Measurements from ENCODE around the gene TPGS2. TPM values are rescaled to one million over a fixed set of nuclear protein-coding genes. Genes with fewer than 3 reads are reported as not detected.
A peak's percentile ranks its signal among the peaks of the same experiment; 100 is the strongest.
"Not testable (repeated sequence)": the region's sequence is repeated elsewhere in the genome, so short reads cannot be mapped to it uniquely, and the experiment has no call there.

TPGS2 gene
- polyA plus RNA-seq, 3 donors: 102 to 137 (median 116) TPM

DNA sequence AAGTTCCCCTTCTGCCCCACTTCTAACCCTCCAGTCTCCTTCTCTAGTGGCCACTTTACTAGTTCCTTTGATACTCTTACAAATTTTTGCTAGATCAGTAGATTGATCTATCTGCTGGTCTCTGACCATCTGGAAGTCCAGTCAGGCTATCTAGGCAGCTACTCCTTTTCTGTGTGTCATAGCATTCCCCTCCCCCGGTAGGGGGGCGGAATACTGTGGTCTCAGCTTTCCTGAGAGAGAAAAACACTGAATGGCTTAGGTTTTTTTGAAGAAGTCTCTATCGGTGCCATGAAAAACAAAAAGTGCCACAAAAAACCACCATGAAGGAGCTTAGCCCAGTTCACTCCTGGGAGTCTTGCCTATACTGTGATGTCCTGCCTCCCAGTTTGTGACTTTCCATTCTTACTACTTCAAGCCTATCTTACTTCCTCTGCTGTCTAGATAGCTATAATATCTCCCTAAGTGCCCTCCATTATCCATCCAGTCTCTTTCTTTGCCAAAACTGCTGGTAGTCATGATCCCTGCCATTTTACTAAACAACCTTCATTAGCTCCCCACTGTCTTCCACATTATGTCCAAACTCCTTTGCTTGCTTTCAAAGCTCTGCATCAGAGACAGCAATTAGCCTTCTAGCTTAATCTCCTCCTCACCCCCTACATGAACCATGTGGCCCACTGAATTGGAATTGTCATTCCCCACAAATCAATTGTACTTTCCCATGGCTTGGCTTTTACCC, 29.9 kb downstream of the TPGS2 start:
- DNase-seq (ENCODE audit: extremely low read depth in 1 of 11, low read depth in 9 of 11, low spot score in 4 of 11): no peak

DNA sequence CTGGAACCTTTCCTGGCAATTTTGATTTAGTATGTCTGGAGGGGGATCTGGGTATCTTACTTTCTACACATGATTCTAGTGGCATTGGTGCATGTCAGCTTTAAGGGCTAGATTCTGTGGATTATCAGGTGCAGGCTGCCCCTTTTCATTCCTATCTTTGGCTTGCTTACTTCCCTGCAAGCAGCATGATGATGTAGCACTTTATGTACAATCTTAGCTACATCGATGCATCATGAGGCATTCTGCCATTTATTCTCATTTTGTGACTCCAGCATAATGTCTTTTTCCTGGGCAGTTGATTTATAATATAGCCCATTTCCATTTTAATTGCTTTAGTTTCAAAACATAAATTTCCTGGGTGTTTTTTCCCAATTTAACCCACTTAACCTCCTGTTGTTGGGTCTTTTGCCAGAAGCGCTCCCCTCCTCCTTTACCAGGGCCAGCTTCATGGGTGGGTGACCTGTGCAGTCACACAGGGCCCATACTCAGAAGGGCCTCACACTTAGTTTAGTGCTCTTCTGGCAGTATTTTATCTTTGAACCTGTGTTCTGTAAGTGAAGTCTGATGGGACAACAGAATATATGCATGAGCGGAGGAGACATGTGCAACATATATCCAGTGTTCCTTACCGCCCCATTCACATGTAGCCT, 36.0 kb downstream of the TPGS2 start:
- DNase-seq (ENCODE audit: extremely low read depth in 1 of 11, low read depth in 9 of 11, low spot score in 4 of 11): no peak

DNA sequence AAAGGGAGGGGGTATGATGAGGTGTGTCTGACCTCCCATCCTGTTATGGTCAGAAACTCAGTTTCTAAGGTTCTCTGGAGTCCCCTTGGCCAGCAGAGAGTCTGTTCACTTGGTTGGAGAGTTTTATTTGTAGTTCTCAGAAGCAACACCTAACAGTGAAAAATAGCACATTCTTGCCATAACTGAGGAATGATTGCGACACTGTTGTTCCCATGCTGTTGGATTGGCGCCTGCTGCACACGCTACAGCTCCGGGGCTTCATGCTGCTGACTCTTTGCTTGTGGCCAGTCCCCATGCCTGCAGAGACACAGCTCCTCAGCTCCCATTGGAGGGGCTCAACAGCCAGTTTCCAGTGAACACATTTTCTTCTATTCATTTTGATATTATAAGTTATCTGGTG, 42.1 kb downstream of the TPGS2 start:
- no peak for DNase-seq (ENCODE audit: extremely low read depth in 1 of 11, low read depth in 9 of 11, low spot score in 4 of 11)

DNA sequence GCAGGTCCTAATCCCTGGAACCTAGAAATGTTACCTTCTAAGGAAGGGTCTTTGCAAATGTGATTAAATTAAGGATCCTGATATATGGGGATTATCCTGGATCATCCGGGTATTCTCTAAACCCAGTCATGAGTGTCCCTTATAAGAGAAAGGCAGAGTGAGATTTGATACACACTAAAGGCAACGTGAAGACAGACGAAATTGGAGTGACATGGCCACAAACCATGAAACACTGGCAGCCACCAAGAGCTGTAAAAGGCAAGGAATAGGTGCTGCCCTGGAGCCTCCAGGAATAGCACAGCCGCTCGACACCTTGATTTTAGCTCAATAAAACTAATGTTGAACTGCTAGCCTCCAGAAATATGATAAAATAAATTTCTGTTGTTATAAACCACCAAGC, 45.0 kb downstream of the TPGS2 start:
- no peak for DNase-seq (ENCODE audit: extremely low read depth in 1 of 11, low read depth in 9 of 11, low spot score in 4 of 11)

DNA sequence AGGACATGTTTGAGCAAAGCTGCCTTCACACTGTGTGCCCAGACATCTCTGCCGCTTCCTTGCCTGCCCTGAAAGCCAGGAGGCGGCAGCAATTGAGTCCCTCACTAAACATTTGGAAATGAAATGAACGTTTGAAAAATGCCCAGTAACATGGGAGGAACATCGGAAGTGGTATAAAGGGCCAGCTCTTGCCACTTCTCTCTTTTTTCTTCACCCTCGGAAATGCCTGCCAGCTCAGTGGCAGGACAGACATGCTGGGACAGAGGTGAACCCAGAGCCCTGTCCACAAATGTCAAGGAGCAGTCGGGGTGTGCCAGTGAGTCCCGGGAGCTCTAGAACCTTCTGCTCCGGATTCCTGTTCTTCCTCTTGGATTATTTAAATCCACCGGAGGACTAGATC, 46.1 kb downstream of the TPGS2 start:
- DNase-seq (ENCODE audit: extremely low read depth in 1 of 11, low read depth in 9 of 11, low spot score in 4 of 11): no peak

DNA sequence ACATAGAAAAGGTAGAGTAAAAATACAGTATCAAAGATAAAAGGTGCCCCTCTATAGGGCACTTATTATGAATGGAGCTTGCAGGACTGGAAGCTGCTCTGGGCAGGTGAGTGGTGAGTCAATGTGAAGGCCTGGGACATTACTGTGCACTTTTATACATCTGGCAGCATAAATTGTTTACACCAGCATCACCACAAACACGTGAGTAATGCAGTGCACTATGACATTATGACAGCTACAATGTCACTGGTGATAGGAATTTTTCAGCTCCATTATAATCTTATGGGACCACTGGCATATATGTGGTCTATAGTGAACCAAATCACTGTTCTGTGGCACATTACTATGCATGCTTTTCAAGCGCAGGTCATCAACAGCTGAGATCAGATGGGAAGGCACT, 48.1 kb downstream of the TPGS2 start:
- no peak for DNase-seq (ENCODE audit: extremely low read depth in 1 of 11, low read depth in 9 of 11, low spot score in 4 of 11)

DNA sequence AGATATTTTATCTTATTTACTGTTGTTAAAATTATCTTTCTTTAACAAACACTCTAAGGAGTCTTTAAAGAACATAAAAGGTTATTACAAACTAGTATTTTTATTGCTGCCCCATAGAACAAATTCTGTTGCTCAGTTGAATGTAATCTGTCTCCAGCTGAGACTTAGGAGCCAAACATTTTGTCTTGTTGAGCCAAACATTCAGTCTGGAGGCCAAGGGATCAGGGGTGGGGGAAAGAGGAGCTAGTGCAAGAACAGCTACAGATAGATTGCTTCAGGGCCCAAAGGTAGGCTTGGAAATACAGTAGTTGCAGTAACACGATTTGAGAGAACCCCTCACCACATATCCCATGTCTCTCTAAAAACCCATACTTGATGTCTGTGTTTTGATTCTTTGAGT, 51.2 kb downstream of the TPGS2 start:
- DNase-seq (ENCODE audit: extremely low read depth in 1 of 11, low read depth in 9 of 11, low spot score in 4 of 11): no peak

DNA sequence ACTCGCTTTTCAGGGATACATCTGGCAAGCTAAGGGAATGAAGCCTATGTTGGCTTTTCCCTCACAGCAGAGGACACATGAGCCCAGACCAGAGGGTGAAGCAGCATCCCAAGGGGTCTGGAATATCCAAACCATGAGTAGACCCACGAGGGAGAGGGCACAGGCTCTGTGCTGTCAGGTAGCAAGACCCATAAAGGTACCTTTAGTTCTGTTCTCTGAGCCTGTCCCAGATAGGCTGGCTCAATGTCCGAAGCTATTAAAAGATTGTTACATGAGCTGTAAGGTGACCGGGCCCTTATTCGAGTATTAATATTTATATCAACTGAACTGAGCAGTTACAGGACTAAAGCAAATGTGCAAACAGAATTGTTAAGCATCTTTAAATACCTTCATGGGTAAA, 52.2 kb downstream of the TPGS2 start:
- DNase-seq (ENCODE audit: extremely low read depth in 1 of 11, low read depth in 9 of 11, low spot score in 4 of 11): no peak

DNA sequence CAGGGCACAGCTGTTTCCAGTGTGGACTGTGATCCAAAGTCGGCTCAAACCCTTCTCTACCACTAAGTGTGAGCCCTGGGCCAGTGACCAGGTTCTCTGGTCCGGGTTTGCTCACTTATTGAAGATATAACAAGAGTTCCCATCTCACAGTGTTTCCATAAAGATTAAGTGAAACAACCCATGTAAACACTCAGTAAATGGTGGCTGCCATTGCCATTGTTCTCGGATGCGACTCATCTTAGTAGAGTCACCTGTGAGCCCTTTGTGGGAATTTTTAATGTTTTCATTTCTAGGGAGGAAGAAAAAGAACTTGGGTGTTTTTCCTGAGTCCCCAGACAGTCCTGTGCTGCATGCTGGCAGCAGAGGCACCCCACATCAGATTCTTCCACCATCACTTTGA, 53.4 kb downstream of the TPGS2 start:
- no peak for DNase-seq (ENCODE audit: extremely low read depth in 1 of 11, low read depth in 9 of 11, low spot score in 4 of 11)

DNA sequence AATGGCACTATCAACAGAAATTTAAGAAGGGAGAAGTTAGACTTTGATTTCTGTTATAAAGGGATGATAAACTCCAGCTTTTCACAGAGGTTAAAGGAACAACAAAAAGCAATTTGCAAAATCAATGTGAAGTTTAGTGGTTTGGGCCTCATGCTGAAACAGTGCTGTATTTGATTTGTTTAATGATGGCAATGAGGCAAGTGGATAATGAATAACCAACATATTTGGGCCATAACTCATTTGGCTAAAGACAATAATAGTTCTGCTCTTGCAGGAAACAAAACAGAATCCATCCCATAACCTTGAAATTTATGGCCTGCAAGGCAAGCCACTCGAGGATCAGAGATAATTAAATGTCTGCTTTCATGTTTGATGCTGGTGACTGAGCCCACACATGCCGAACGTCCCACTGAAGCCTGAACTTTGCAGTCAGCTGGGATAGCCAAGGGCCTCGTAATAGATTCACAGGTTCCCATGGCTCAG, 56.5 kb downstream of the TPGS2 start:
- peak; percentile 25 to 77 (median 58) for DNase-seq (ENCODE audit: extremely low read depth in 1 of 11, low read depth in 9 of 11, low spot score in 4 of 11)

DNA sequence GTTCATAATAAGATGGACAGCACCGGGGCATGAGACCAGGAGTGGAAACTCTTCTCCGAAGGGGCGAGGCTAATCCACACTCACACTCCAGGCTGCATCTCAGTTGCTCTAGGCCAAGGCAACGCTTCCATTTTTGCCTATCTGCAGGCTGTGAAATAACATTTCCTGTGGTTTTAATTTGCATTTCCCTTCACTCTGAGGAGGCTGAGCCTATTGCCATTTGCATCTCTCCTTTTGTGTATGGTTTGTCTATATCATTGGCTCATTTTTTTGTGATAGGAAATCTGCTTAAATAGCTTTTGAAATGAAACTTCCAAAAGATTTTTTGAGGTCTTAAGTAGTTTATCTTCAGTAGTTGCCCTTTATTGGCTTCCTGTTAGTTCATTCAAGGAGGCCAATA, 57.6 kb downstream of the TPGS2 start:
- DNase-seq (ENCODE audit: extremely low read depth in 1 of 11, low read depth in 9 of 11, low spot score in 4 of 11): no peak

DNA sequence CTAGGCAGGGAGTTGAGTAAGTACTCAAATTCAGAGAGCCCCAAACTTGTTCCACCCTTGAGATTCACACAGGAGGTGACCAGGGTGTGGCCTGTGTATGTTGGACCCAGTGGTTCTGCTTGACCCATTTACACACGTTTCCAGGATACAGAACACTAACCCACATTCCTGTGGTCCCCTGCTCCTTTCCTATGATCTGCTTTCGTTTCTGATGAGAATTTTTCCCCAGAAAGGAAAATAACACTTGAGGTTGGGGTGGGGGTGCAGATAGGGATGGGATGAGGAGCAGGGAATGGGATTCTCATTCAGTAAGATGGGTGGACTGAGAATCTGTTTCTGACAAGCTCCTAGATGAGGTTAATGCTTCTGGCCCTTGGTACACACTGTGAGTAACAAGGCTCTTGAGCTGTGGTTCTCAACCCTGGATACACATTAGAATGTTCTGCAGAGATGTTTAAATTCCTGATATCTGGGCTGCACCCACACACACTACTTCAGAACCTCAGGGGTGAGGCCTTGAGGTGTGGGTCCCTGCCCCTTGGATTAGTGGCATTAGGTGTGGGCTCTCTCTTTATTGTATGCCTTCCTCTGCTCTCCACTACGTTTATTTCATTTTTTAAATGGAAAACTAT, 58.4 kb downstream of the TPGS2 start:
- DNase-seq (ENCODE audit: extremely low read depth in 1 of 11, low read depth in 9 of 11, low spot score in 4 of 11): no peak

DNA sequence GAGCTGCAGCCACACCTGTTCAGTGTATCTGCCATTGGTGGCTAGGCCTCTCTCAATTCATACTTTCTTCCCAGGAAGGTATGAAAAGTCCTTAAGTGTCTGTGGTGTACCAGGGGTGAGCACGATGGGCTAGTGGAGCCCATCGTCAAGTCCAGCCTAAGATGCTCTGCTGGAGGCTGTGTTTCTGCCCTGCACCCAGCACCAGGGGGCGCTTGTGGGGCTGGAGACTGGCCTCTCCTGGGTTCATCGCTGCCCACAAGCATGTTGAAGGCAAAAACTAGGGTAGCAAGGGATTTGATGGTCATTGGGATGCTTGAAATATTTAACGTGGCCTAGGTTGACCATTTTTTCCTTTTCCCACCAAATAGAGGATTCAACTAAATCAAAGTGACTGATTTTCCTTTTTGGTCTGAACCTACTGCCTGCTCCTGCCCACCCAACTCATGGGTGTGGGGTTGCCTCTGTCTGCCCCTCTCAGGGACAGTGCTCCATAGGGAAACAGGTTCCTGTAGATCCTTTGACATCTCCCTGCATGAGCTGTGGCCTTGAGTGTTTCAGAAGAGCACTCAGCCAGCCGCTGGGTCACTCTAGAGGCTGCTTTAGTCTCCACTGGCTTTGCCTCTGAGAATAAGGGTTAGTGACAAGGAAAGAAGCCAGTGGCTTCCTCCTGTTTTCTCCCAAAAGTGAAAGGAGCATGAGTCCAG, 59.0 kb downstream of the TPGS2 start:
- DNase-seq (ENCODE audit: extremely low read depth in 1 of 11, low read depth in 9 of 11, low spot score in 4 of 11): no peak

DNA sequence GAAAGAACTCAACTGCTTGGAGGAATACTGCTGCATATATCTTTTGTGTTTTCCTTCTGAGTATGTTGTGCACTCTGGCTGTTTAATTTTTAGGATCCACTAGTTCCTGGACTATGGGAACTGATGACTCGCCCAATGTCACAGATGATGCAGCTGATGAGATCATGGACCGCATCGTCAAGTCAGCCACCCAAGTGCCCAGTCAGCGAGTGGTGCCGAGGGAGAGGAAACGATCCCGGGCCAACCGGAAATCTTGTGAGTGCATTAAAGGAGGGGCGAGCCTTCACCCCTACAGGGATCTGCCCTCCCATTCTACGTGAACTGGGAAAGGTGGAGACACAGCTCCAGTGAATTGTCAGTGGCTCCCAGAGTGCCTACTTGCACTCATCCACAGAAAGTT, 59.6 kb downstream of the TPGS2 start:
- no peak for DNase-seq (ENCODE audit: extremely low read depth in 1 of 11, low read depth in 9 of 11, low spot score in 4 of 11)

DNA sequence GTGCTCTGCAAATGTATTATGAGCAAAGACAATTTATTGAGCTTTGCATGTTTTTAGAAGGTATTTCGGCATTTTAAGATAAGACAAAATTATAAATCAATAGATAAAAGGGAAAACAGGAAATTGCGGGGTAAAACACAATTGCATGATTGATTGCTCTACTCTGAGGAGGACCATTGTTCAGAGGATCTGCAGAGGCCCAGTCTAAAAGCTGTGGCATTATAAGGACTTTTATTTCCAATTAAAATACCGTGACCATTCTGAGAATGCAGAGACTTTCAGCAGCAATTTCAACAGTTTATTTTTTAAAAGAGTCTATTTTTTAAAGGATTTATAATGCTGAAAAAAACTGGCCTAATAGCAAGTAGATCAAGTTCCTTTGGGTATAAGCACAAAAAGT, 62.0 kb downstream of the TPGS2 start:
- no peak for DNase-seq (ENCODE audit: extremely low read depth in 1 of 11, low read depth in 9 of 11, low spot score in 4 of 11)

DNA sequence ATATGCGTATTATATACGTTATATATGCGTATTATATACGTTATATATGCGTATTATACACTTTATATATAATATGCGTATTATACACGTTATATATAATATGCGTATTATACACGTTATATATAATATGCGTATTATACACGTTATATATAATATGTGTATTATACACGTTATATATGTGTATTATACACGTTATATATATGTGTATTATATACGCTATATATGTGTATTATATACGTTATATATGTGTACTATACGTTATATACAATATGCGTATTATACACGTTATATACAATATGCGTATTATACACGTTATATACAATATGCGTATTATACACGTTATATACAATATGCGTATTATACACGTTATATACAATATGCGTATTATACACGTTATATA, 65.8 kb downstream of the TPGS2 start:
- not testable (repeated sequence) for DNase-seq (ENCODE audit: extremely low read depth in 1 of 11, low read depth in 9 of 11, low spot score in 4 of 11)

DNA sequence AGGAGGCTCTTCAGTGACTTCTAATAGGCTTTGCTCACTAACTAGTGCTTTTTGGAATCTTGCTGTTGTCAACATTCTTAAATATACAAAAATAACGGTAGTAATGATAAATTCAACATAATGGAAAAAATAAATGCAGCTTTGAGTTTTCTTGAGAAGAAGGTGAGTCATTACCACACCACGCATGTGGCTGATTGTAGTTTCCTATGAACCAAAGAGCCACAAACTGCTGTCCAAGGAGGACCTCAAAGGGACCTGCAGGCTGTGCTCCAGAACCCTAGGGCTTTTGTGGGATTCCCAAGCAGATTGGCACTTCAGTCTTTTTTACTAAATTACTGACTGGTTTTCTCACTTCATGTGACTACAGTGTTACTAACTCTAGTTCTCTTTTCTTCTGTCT, 66.7 kb downstream of the TPGS2 start:
- no peak for DNase-seq (ENCODE audit: extremely low read depth in 1 of 11, low read depth in 9 of 11, low spot score in 4 of 11)

DNA sequence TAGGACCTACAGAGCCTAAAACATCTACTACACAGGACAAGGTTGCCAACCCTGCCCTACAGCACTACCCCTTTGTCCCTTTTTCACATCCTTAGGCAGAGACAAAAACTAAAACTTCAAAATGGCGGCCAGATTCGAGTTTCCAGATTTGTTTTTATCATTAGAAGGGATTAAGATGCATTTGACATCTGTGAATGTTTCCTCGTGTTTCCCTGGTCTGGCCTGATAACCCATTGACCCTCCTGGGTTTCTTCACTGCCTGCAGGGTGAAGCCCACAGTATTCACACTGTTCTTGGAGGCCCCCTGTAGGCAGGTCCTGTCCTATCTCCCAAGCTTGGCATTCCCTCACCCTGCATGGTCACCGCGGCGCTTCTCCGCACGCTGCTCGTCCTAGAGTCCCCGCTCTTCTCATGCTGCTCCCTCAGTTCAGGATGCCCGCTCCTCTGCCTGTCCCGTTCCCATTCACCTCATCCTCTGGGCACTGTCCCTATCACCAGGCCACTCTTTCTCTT, 67.6 kb downstream of the TPGS2 start:
- no peak for DNase-seq (ENCODE audit: extremely low read depth in 1 of 11, low read depth in 9 of 11, low spot score in 4 of 11)

DNA sequence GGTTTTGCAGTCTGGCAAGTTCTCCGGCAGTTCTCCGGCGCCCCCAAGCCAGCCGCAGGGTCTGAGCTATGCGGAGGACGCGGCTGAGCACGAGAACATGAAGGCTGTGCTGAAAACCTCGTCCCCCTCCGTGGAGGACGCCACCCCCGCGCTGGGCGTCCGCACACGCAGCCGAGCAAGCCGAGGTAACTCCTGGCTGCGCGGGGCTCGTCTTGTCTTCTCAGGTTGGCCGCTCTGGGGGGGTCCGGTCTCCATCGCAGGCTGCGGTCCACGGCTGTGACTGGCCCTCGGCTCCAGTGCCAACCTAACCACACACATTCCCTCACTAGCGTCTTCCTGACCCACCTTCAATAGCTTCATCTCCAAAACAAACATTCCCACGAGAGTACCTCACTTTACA, 68.2 kb downstream of the TPGS2 start:
- DNase-seq (ENCODE audit: extremely low read depth in 1 of 11, low read depth in 9 of 11, low spot score in 4 of 11): no peak

All from renal cortex interstitium (tissue), 11 donors.